Tibial nerve (tissue), 4 donors: Measurements from ENCODE around the gene ALDH7A1.

Source experiments
- CTCF ChIP-seq, 5 experiments: fragments of 200-600 bp in 3 of 5; fragments of 450-650 bp in 2 of 5; sonication (generic) in 3 of 5; IDR thresholded peaks; one replicate each; pipeline ENCODE4 v1.5.1; 2016 to 2019; ENCODE audit warnings: antibody characterized with exemption in 5 of 5, mild to moderate bottlenecking in 3 of 5, moderate library complexity in 2 of 5
- EP300 ChIP-seq, 2 donors: sonication (generic); formaldehyde crosslinking; IDR thresholded peaks; one replicate each; pipeline ENCODE4 v1.6.1; 2017; ENCODE audit warnings: antibody characterized with exemption in 2 of 2, mild to moderate bottlenecking in 1 of 2
- POLR2A ChIP-seq, 2 donors: fragments of 450-650 bp; IDR thresholded peaks; one replicate each; pipeline ENCODE4 v1.6.1; 2017; ENCODE audit warnings: antibody characterized with exemption in 2 of 2, mild to moderate bottlenecking in 2 of 2, moderate library complexity in 2 of 2

DNA sequence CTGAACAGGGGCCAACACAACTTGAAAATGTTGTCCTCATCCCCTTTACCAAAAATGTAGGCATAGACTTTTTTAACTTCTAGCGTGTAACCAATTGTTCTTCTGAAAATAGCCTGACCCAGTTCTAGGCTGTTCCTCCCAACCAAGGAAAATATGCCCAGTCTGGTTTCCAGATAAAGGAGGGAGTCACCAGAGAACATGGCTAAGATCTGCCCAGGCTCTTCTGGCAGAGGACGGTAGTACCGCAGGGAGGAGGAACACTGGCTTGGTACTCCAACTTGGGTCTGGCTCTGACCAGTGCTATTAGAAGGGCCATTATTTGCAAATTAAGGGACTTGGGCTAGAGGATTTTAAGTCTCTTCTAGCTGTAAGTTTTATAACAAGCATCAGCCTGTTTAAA, 108.7 kb downstream of the ALDH7A1 start:
- TF ChIP-seq POLR2A (IDR thresholded peaks at IDR 0.05) (no peak), CTCF (IDR thresholded peaks at IDR 0.05) (no peak), EP300 (IDR thresholded peaks at IDR 0.05) (no peak)
